Thyroid gland (tissue), 4 donors: ENCODE results near the gene SLC30A2. TPM values are rescaled to one million over a fixed set of nuclear protein-coding genes. Genes with fewer than 3 reads are reported as not detected.
"Not testable (repeated sequence)": the region's sequence is repeated elsewhere in the genome, so short reads cannot be mapped to it uniquely, and the experiment has no call there.

Experiments
- DNase-seq, 2 donors: peaks; one replicate each; pipeline ENCODE4 v3.0.0-alpha.2; 2019
- H3K27ac ChIP-seq, 3 donors: fragments of 200-600 bp; sonication (generic); 1 replicate in 2 of 3; 2 replicates in 1 of 3; pipeline ENCODE4 v1.5.1; 2016 to 2019; ENCODE audit warnings: mild to moderate bottlenecking in 1 of 3, moderate library complexity in 1 of 3
- H3K27me3 ChIP-seq: fragments of 200-600 bp; sonication (generic); one replicate; pipeline ENCODE4 v1.5.1; 2019
- H3K36me3 ChIP-seq, 2 donors: fragments of 200-600 bp; sonication (generic); one replicate each; pipeline ENCODE4 v1.5.1; 2016 to 2019
- H3K4me1 ChIP-seq, 2 donors: fragments of 200-600 bp; sonication (generic); one replicate each; pipeline ENCODE4 v1.5.1; 2017 to 2019
- H3K4me3 ChIP-seq, 3 donors: fragments of 200-600 bp; sonication (generic); replicated peaks in 1 of 3; 1 replicate in 2 of 3; 2 replicates in 1 of 3; pipeline ENCODE4 v1.5.1; 2016; ENCODE audit warnings: mild to moderate bottlenecking in 1 of 3
- H3K9me3 ChIP-seq: fragments of 200-600 bp; sonication (generic); one replicate; pipeline ENCODE4 v1.5.1; 2017
- POLR2A ChIP-seq, 2 donors: fragments of 450-650 bp; IDR thresholded peaks; one replicate each; pipeline ENCODE4 v1.6.1; 2017; ENCODE audit warnings: antibody characterized with exemption in 2 of 2, mild to moderate bottlenecking in 2 of 2, moderate library complexity in 1 of 2
- WGBS, 2 donors: methylation state at CpG; one replicate each; pipeline ENCODE4 v1.1.5; 2017; 5-methylcytosine and 5-hydroxymethylcytosine counted together
- intact Hi-C: fragments of 100-400 bp; cut with DNase I; formaldehyde crosslinking; loops from one replicate; pipeline ENCODE4 v1.15.1; 2023
- total RNA-seq, 4 donors: library from RNA; depleted of rRNA; stranded (reverse); fragments of >200 nt; gene quantifications; one replicate each; pipeline ENCODE4 v1.2.3, GENCODE V29; 2016
- TF ChIP-seq, protein P1 (sequence below), 6 experiments: fragments of 200-600 bp in 3 of 6; fragments of 450-650 bp in 3 of 6; sonication (generic) in 3 of 6; IDR thresholded peaks; one replicate each; pipeline ENCODE4 v1.5.1; 2016 to 2019; ENCODE audit warnings: antibody characterized with exemption in 6 of 6, mild to moderate bottlenecking in 2 of 6, inconsistent platforms in 1 of 6, moderate library complexity in 1 of 6

The SLC30A2 gene, protein sequence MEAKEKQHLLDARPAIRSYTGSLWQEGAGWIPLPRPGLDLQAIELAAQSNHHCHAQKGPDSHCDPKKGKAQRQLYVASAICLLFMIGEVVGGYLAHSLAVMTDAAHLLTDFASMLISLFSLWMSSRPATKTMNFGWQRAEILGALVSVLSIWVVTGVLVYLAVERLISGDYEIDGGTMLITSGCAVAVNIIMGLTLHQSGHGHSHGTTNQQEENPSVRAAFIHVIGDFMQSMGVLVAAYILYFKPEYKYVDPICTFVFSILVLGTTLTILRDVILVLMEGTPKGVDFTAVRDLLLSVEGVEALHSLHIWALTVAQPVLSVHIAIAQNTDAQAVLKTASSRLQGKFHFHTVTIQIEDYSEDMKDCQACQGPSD
- 10 to 100 TPM; 12.5 to 55.9 (median 43.4) TPM for total RNA-seq

- H3K4me3 ChIP-seq = peak within 1 kb of the TSS; percentile 19 to 62 (median 23)
- intact Hi-C loops = no loop called here
- H3K36me3 ChIP-seq = peaks cover 0 to 6% of the 10 kb centered on the region in 2 donors
- H3K9me3 ChIP-seq = no peaks in the 10 kb centered on the region
- TF ChIP-seq, protein P1, sequence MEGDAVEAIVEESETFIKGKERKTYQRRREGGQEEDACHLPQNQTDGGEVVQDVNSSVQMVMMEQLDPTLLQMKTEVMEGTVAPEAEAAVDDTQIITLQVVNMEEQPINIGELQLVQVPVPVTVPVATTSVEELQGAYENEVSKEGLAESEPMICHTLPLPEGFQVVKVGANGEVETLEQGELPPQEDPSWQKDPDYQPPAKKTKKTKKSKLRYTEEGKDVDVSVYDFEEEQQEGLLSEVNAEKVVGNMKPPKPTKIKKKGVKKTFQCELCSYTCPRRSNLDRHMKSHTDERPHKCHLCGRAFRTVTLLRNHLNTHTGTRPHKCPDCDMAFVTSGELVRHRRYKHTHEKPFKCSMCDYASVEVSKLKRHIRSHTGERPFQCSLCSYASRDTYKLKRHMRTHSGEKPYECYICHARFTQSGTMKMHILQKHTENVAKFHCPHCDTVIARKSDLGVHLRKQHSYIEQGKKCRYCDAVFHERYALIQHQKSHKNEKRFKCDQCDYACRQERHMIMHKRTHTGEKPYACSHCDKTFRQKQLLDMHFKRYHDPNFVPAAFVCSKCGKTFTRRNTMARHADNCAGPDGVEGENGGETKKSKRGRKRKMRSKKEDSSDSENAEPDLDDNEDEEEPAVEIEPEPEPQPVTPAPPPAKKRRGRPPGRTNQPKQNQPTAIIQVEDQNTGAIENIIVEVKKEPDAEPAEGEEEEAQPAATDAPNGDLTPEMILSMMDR (IDR thresholded peaks at IDR 0.05) = no peak
- TF ChIP-seq POLR2A (IDR thresholded peaks at IDR 0.05) = no peak
- DNase-seq = peak; percentile 59 to 69
- 0% methylated on average over 1 to 3 of the region's 62 CpGs for WGBS, 2 donors
- no peaks in the 10 kb centered on the region for H3K27me3 ChIP-seq
- H3K27ac ChIP-seq = peak within 1 kb of the TSS in 1 of 3 donors; percentile 77
- H3K4me1 ChIP-seq = peaks cover 15 to 44% of the 10 kb centered on the region in 2 donors
Measured at GRCh38 chr1:26045722-26046245, at the start of gene SLC30A2. SLC30A2 (minus strand) TSS chr1:26046118; CDS start chr1:26045896, 222 bp downstream.

- peak; percentile 26 to 55 for DNase-seq
- Histone ChIP-seq H3K27ac (peak overlapping the region in 2 of 3 donors; percentile 33 to 35), H3K4me1 (peaks cover 0 to 14% of the 10 kb centered on the region in 2 donors), H3K4me3 (no peak overlapping the region), H3K27me3 (no peaks in the 10 kb centered on the region), H3K36me3 (no peaks in the 10 kb centered on the region), H3K9me3 (no peaks in the 10 kb centered on the region)
- WGBS, 2 donors = 44 to 48% methylated on average over 17 of the region's 17 CpGs
- TF ChIP-seq, protein P1 (IDR thresholded peaks at IDR 0.05) = no peak
- intact Hi-C loops = no loop called here
Measured at GRCh38 chr1:26094677-26095383, 48.9 kb upstream of the SLC30A2 start.

GRCh38 chr1:26094076-26094669 lies 48.3 kb upstream of the SLC30A2 start:
- Histone ChIP-seq H3K4me3 (no peak overlapping the region), H3K27ac (peak overlapping the region in 2 of 3 donors; percentile 33 to 35), H3K9me3 (no peaks in the 10 kb centered on the region), H3K27me3 (no peaks in the 10 kb centered on the region), H3K36me3 (no peaks in the 10 kb centered on the region), H3K4me1 (peaks cover 0 to 14% of the 10 kb centered on the region in 2 donors)
- TF ChIP-seq, protein P1 (IDR thresholded peaks at IDR 0.05) = no peak
- no peak for TF ChIP-seq POLR2A (IDR thresholded peaks at IDR 0.05)
- intact Hi-C loops = no loop called here
- 31 to 37% methylated on average over 10 to 11 of the region's 11 CpGs for WGBS, 2 donors
- no peak for DNase-seq

- H3K4me3 ChIP-seq, H3K9me3 ChIP-seq, DNase-seq, H3K36me3 ChIP-seq, H3K27me3 ChIP-seq, intact Hi-C loops: not testable (repeated sequence)
- Histone ChIP-seq H3K27ac (peak overlapping the region in 1 of 3 donors; percentile 33), H3K4me1 (peaks cover 0 to 14% of the 10 kb centered on the region in 2 donors)
- WGBS, 2 donors = 53 to 56% methylated on average over 6 of the region's 6 CpGs
Measured at GRCh38 chr1:26093569-26093968, 47.7 kb upstream of the SLC30A2 start.

DNA sequence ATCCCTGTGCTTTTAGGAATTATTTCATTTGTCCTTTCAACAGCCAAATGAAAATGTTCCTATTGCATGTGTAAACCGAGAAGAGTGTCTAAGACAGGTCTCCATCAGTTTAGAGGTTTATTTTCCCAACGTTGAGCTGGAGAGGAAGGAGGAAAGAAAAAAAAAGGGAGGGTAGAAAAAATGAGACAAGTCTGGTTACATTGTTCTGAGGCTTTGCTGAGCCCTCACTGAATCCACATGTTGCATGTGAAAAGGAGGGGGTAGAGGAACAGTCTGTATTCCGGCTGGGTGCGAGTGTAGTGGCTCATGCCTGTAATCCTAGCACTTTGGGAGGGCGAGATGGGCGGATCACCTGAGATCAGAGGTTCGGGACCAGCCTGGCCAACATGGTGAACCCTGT lies 46.5 kb upstream of the SLC30A2 start:
- no peak for DNase-seq
- intact Hi-C loops = no loop called here
- 55 to 63% methylated on average over 7 of the region's 7 CpGs for WGBS, 2 donors
- TF ChIP-seq, protein P1 (IDR thresholded peaks at IDR 0.05) = no peak
- no peak for TF ChIP-seq POLR2A (IDR thresholded peaks at IDR 0.05)
- Histone ChIP-seq H3K4me1 (peaks cover 0 to 14% of the 10 kb centered on the region in 2 donors), H3K27ac (no peak overlapping the region), H3K36me3 (no peaks in the 10 kb centered on the region), H3K9me3 (no peaks in the 10 kb centered on the region), H3K27me3 (no peaks in the 10 kb centered on the region), H3K4me3 (no peak overlapping the region)
